H1 (cell line): ENCODE data around the gene MDFI. TPM values are rescaled to one million over a fixed set of nuclear protein-coding genes. Genes with fewer than 3 reads are reported as not detected.

Experiments used
- CTCF ChIA-PET: fragments of 300-600 bp; sonication (Branson Sonifier 250); formaldehyde crosslinking; loops from one replicate; lab custom pipeline; 2021; ENCODE audit not compliant: partially characterized antibody; lab: Charles Lee
- POLR2A ChIA-PET: fragments of 300-600 bp; sonication (Branson Sonifier 250); formaldehyde crosslinking; loops from one replicate; lab custom pipeline; 2021; ENCODE audit warnings: inconsistent platforms; ENCODE audit not compliant: partially characterized antibody; lab: Charles Lee
- DNase-seq, 2 experiments: peaks; one replicate each; pipeline versions ENCODE4 v3.0.0 to v3.0.0-alpha.2; 2010 to 2022; ENCODE audit warnings: low spot score in 2 of 2, low read depth in 1 of 2, mixed read lengths in 1 of 2
- FAIRE-seq: peaks from 2 replicates; lab custom pipeline; 2011; peaks lifted over from hg19 to GRCh38; lab: Jason Lieb, UNC
- H2AFZ ChIP-seq: 2 replicates; pipeline ENCODE4 v1.8.1; 2012; ENCODE audit warnings: low read length, inconsistent platforms
- H2AK5ac ChIP-seq: 2 replicates; pipeline ENCODE4 v1.6.1; 2013; ENCODE audit warnings: low read depth, low read length
- H2BK120ac ChIP-seq: replicated peaks from 2 replicates; pipeline ENCODE3; 2013; ENCODE audit warnings: low read depth, low read length, inconsistent platforms
- H2BK12ac ChIP-seq: 2 replicates; pipeline ENCODE4 v1.6.1; 2013; ENCODE audit warnings: low read depth, low read length
- H2BK15ac ChIP-seq: 2 replicates; pipeline ENCODE4 v1.6.1; 2013; ENCODE audit warnings: low read length
- H2BK20ac ChIP-seq: 2 replicates; pipeline ENCODE4 v1.6.1; 2013; ENCODE audit warnings: low read length
- H2BK5ac ChIP-seq: 2 replicates; pipeline ENCODE4 v1.6.1; 2013; ENCODE audit warnings: low read depth, low read length
- H3K14ac ChIP-seq: 2 replicates; pipeline ENCODE4 v1.6.1; 2013; ENCODE audit warnings: inconsistent platforms; ENCODE audit not compliant: insufficient read length
- H3K18ac ChIP-seq: 2 replicates; pipeline ENCODE4 v1.6.1; 2013; ENCODE audit warnings: low read length; ENCODE audit errors: extremely low read depth
- H3K23ac ChIP-seq: 2 replicates; pipeline ENCODE4 v1.6.1; 2013; ENCODE audit warnings: inconsistent platforms; ENCODE audit not compliant: insufficient read length
- H3K23me2 ChIP-seq: 2 replicates; pipeline ENCODE4 v1.6.1; 2013; ENCODE audit warnings: low read depth, low read length
- H3K27ac ChIP-seq: 2 replicates; pipeline ENCODE4 v1.6.1; 2011; ENCODE audit warnings: low read depth, low read length, inconsistent platforms
- H3K27me3 ChIP-seq, 4 experiments: replicated peaks in 1 of 4; 1 replicate in 1 of 4; 2 replicates in 3 of 4; pipeline versions ENCODE4 v1.6.1 to v1.8.1; 2011 to 2013; ENCODE audit warnings: low read length in 3 of 4, mild to moderate bottlenecking in 3 of 4, inconsistent platforms in 2 of 4, mixed read lengths in 2 of 4, moderate library complexity in 1 of 4; ENCODE audit not compliant: control insufficient read depth in 3 of 4, insufficient read depth in 3 of 4; ENCODE audit errors: extremely low read depth in 1 of 4
- H3K36me3 ChIP-seq, 4 experiments: 2 replicates each; pipeline versions ENCODE4 v1.6.1 to v1.8.1; 2011 to 2013; ENCODE audit warnings: mild to moderate bottlenecking in 4 of 4, low read length in 3 of 4, moderate library complexity in 2 of 4, control low read depth in 1 of 4, inconsistent platforms in 1 of 4; ENCODE audit not compliant: insufficient read depth in 4 of 4, control insufficient read depth in 2 of 4
- H3K4ac ChIP-seq: replicated peaks from 2 replicates; pipeline ENCODE3; 2013; ENCODE audit warnings: low read length, low read depth, mixed read lengths, inconsistent platforms; ENCODE audit not compliant: insufficient read length
- H3K4me1 ChIP-seq, 4 experiments: replicated peaks in 1 of 4; 1 replicate in 1 of 4; 2 replicates in 3 of 4; pipeline versions ENCODE4 v1.6.1 to v1.8.1; 2011 to 2013; ENCODE audit warnings: low read length in 3 of 4, inconsistent platforms in 2 of 4, mixed read lengths in 1 of 4; ENCODE audit not compliant: insufficient read depth in 4 of 4, control insufficient read depth in 3 of 4
- H3K4me2 ChIP-seq, 2 experiments: 2 replicates each; pipeline versions ENCODE4 v1.6.1 to v1.8.1; 2011 to 2013; ENCODE audit warnings: low read depth in 2 of 2, low read length in 2 of 2, control low read depth in 1 of 2, inconsistent platforms in 1 of 2, mild to moderate bottlenecking in 1 of 2; ENCODE audit not compliant: insufficient read depth in 1 of 2
- H3K4me3 ChIP-seq, 4 experiments: fragments of 200-600, 300-600 bp in 1 of 4; sonication (generic), shearing (Covaris generic), sonication (Bioruptor Twin) in 1 of 4; 2 replicates each; pipeline versions ENCODE4 v1.5.1 to v1.8.1; 2011 to 2016; ENCODE audit warnings: low read length in 4 of 4, low read depth in 3 of 4, control low read depth in 2 of 4, inconsistent platforms in 2 of 4, mild to moderate bottlenecking in 2 of 4, mixed read lengths in 1 of 4, moderate library complexity in 1 of 4; ENCODE audit not compliant: insufficient read depth in 2 of 4; ENCODE audit errors: extremely low read depth in 1 of 4
- H3K56ac ChIP-seq: replicated peaks from 2 replicates; pipeline ENCODE3; 2013; ENCODE audit warnings: low read depth, mild to moderate bottlenecking, mixed read lengths, low read length, inconsistent platforms; ENCODE audit not compliant: insufficient read length
- H3K79me1 ChIP-seq: 2 replicates; pipeline ENCODE4 v1.6.1; 2013; ENCODE audit warnings: low read depth, low read length, control low read depth
- H3K79me2 ChIP-seq, 2 experiments: 2 replicates each; pipeline versions ENCODE4 v1.6.1 to v1.8.1; 2012 to 2013; ENCODE audit warnings: low read length in 2 of 2, mild to moderate bottlenecking in 2 of 2, inconsistent platforms in 1 of 2; ENCODE audit not compliant: insufficient read depth in 2 of 2, control insufficient read depth in 1 of 2
- H3K9ac ChIP-seq, 4 experiments: replicated peaks in 1 of 4; 1 replicate in 1 of 4; 2 replicates in 3 of 4; pipeline versions ENCODE4 v1.6.1 to v1.8.1; 2011 to 2013; ENCODE audit warnings: low read depth in 3 of 4, low read length in 3 of 4, control low read depth in 2 of 4, mild to moderate bottlenecking in 2 of 4, moderate library complexity in 2 of 4, inconsistent platforms in 1 of 4; ENCODE audit errors: extremely low read depth in 1 of 4
- H3K9me3 ChIP-seq, 2 experiments: 2 replicates each; pipeline versions ENCODE4 v1.6.1 to v1.8.1; 2012 to 2013; ENCODE audit warnings: mild to moderate bottlenecking in 2 of 2, moderate library complexity in 2 of 2, control low read depth in 1 of 2, inconsistent platforms in 1 of 2, low read depth in 1 of 2, low read length in 1 of 2, mixed read lengths in 1 of 2; ENCODE audit not compliant: insufficient read depth in 2 of 2
- H4K20me1 ChIP-seq, 2 experiments: replicated peaks in 1 of 2; 2 replicates each; pipeline versions ENCODE3 to v1.8.1; 2011 to 2013; ENCODE audit warnings: inconsistent platforms in 2 of 2, low read length in 2 of 2, mild to moderate bottlenecking in 1 of 2; ENCODE audit not compliant: insufficient read depth in 2 of 2, control insufficient read depth in 1 of 2
- H4K5ac ChIP-seq: 2 replicates; pipeline ENCODE4 v1.6.1; 2013; ENCODE audit warnings: low read length, low read depth, mixed read lengths, inconsistent platforms; ENCODE audit not compliant: insufficient read length
- H4K8ac ChIP-seq: 2 replicates; pipeline ENCODE4 v1.8.0; 2013; ENCODE audit warnings: mild to moderate bottlenecking, moderate library complexity, low read length, inconsistent platforms; ENCODE audit not compliant: insufficient read depth; ENCODE audit errors: extremely low read depth
- H4K91ac ChIP-seq: replicated peaks from 2 replicates; pipeline ENCODE3; 2013; ENCODE audit warnings: low read length, mixed read lengths, inconsistent platforms; ENCODE audit not compliant: insufficient read length
- KDM5A ChIP-seq: fragments of 200-600 bp; IDR thresholded peaks from 2 replicates; pipeline ENCODE4 v1.7.1; 2012; ENCODE audit warnings: mild to moderate bottlenecking, low read length, inconsistent platforms, mixed read lengths
- RXRA ChIP-seq: IDR thresholded peaks from 2 replicates; pipeline ENCODE4 v1.6.1; 2011; ENCODE audit warnings: low read depth, mild to moderate bottlenecking, low read length, moderate library complexity; ENCODE audit not compliant: insufficient read depth
- WGBS, 2 experiments: shearing (Covaris generic) in 1 of 2; methylation state at CpG; one replicate each; pipeline versions ENCODE4 v1.1.6 to v1.1.7; 2013 to 2015; ENCODE audit warnings: low lambda C conversion rate in 2 of 2, mixed read lengths in 2 of 2, inconsistent platforms in 1 of 2, low coverage in 1 of 2, missing lambda C conversion rate in 1 of 2; ENCODE audit not compliant: insufficient replicate concordance in 2 of 2, insufficient coverage in 1 of 2, insufficient read length in 1 of 2; ENCODE audit errors: extremely low coverage in 1 of 2, missing lambda C conversion rate in 1 of 2; 5-methylcytosine and 5-hydroxymethylcytosine counted together
- polyA plus RNA-seq, 7 experiments: library from polyadenylated mRNA; depleted of rRNA in 3 of 7; stranded (reverse) in 5 of 7; unstranded in 2 of 7; fragments of >200 nt in 5 of 7; fragments of 200-250 nt in 2 of 7; gene quantifications; 1 replicate in 5 of 7; 2 replicates in 1 of 7; 4 replicates in 1 of 7; pipeline versions ENCODE4 v1.2.1 to v1.2.3, GENCODE V29; 2011 to 2013; ENCODE audit warnings: missing spikeins in 2 of 7, mixed read lengths in 2 of 7
- total RNA-seq: library from RNA; stranded (reverse); fragmentation: NEBNext Ultra II Directional; extraction: Animal tissue kit (Norgen Biotek cat#: 25700); gene quantifications from 2 replicates; pipeline ENCODE4 v1.2.1, GENCODE V29; 2021

Gene MDFI
- total and polyA plus RNA-seq, 2 of the 8 experiments (the other 6 are each of a cell fraction or from before 2014, with no cell fraction given), result 41.0 to 65.6 TPM

GRCh38 chr6:41640426-41640825, 2.2 kb downstream of the MDFI start:
- peak overlapping the region; percentile 68; the same call in 1 of the 2 replicates for H2BK5ac ChIP-seq
- peaks cover 2% of the 10 kb centered on the region; the same call in 1 of the 2 replicates for H3K79me1 ChIP-seq
- no peaks in the 10 kb centered on the region for H3K9me3 ChIP-seq
- peaks cover 8 to 59% (median 34%) of the 10 kb centered on the region in 4 experiments; a peak in 6 of 7 replicates for H3K27me3 ChIP-seq
- 0 out of 2 replicates have a peak overlapping the region, but pooled peaks have one; percentile 81 for H2BK15ac ChIP-seq
- H3K79me2 ChIP-seq, result peaks cover 0 to 5% of the 10 kb centered on the region in 2 experiments; a peak in 1 of 4 replicates
- H3K4me1 ChIP-seq, result peaks cover 8 to 45% (median 32%) of the 10 kb centered on the region in 4 experiments
- H2BK120ac ChIP-seq, result no peak overlapping the region
- POLR2A ChIA-PET, result interaction anchor here (1.1 to 2.2 kb wide), 4 partner anchors 11 to 225 kb away, joined by 4 to 7 read pairs (median 4); no protein-coding TSS in a partner anchor
- DNase-seq (peak in 1 of 2 experiments; percentile 45), FAIRE-seq (no peak)
- H3K56ac ChIP-seq, result no peak overlapping the region
- WGBS, 2 experiments, result 46% methylated on average over 7 of the region's 7 CpGs; no CpG with 5 or more reads in 1 of the 2 experiments
- 0 out of 2 replicates have a peak overlapping the region, but pooled peaks have one; percentile 39 for H2BK12ac ChIP-seq
- H3K18ac ChIP-seq, result peak overlapping the region; percentile 48; the same call in 1 of the 2 replicates
- no peak overlapping the region for H3K9ac ChIP-seq
- no peak for TF ChIP-seq RXRA
- TF ChIP-seq KDM5A, result no peak
- peak overlapping the region; percentile 91 for H4K91ac ChIP-seq
- H3K4me2 ChIP-seq, result peak overlapping the region; percentile 89 to 96; a peak in 3 of 4 replicates
- peak overlapping the region; percentile 42; the same call in 1 of the 2 replicates for H4K8ac ChIP-seq
- no peak overlapping the region for H4K5ac ChIP-seq
- peaks cover 22% of the 10 kb centered on the region for H3K23me2 ChIP-seq
- H4K20me1 ChIP-seq, result peaks cover 5 to 8% of the 10 kb centered on the region in 2 experiments
- H3K36me3 ChIP-seq, result no peaks in the 10 kb centered on the region
- peak overlapping the region in 1 of 4 experiments; percentile 89; a peak in 2 of 8 replicates for H3K4me3 ChIP-seq
- H3K23ac ChIP-seq, result no peak overlapping the region
- CTCF ChIA-PET, result interaction anchor here (1.2 to 5.1 kb wide), 4 partner anchors 18 to 272 kb away, joined by 3 to 22 read pairs (median 3); no protein-coding TSS in a partner anchor
- peak overlapping the region; percentile 58 for H3K14ac ChIP-seq
- no peak overlapping the region for H3K27ac ChIP-seq
- no peak overlapping the region for H3K4ac ChIP-seq
- H2AK5ac ChIP-seq, result peak overlapping the region; percentile 84; the same call in 1 of the 2 replicates
- no peak overlapping the region for H2AFZ ChIP-seq
- peak overlapping the region; percentile 86 for H2BK20ac ChIP-seq
